SKM-1 (cell line): Measurements from ENCODE around the gene TAS2R50.

ENCODE experiments used
- DNase-seq: peaks from one replicate; lab custom pipeline; 2025; ENCODE audit not compliant: unreplicated experiment; lab: John Stamatoyannopoulos, UW

The TAS2R50 gene

DNA sequence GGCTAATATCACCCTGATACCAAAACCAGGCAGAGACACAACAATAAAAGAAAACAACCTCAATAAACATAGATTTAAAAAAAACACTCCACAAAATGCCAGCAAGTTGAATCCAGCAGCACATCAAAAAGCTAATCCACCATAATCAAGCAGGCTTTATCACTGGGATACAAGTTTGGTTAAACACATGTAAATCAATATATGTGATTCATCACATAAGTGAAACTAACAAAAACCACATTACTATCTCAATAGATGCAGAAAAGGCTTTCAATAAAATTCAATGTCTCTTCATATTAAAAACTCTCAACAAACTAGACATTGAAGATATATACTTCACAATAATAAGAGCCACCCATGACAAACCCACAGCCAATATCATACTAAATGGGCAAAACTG lies 30.6 kb downstream of the TAS2R50 start:
- DNase-seq, result no peak

GRCh38 chr12:10952645-10953044 lies 34.1 kb downstream of the TAS2R50 start:
- DNase-seq, result no peak

- DNase-seq, result no peak
These were observed 43.5 kb downstream of the TAS2R50 start for GRCh38 chr12:10943167-10943566.

DNA sequence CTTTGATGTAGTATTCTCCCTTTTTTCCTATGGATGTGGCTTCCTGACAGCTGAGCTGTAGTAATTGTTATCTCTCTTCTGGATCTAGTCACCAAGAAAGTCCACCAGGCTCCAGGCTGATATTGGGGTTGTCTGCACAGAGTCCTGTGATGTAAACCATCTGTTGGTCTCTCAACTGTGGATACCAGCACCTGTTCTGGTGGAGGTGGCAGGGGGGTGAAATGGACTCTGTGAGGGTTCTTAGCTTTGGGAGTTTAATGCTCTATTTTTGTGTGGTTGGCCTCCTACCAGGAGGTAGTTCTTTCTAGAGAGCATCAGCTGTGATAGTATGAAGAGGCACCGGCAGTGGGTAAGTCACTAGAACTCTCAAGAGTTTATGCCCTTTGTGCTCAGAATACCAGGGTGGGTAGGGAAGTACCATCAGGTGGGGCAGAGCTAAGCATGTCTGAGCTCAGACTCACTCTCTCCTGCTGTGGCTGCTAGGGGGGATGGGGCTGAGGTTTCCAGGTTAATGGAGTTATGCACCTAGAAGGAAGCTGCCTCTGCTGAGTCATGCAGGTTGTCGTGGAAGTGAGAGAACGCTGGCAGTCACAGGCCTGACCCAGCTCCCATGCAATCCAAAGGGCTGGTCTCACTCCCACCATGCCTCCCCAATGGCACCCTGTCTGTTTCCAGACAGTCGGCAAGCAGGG lies 44.6 kb downstream of the TAS2R50 start:
- no peak for DNase-seq

DNA sequence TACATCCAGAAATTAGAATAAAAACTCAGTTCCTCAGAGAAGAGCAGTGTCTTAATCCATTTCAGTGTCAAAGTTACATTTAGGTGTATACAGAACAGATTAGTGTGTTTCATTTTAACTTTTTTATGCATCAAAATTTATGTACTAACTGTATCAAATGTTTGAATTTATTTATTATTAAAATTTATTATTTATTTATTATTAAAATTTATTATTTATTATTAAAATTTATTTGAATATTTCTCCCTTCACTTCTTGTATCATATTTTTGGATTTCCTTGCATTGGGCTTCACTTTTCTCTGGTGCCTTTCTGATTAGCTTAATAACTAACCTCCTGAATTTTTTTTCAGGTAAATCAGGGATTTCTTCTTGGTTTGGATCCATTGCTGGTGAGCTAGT lies 45.3 kb downstream of the TAS2R50 start:
- no peak for DNase-seq

DNA sequence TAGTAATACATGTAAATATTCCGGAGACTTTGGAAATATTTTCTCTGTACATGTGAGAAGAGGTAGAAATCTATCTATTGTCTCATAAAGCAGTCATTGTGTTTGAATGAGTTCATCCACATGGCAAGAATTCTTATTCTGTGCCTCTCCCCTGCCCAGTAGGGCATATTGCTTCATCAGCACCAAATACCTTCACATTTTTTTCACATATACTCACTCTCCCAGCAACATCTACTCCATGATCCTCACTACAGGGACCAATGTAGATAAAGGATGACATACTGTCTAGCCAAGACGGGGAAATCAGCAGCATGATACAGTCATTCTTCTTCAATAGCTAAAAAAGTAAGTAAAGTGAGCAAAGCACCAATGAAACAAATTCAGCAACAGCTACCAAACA lies 46.3 kb downstream of the TAS2R50 start:
- DNase-seq, result no peak

GRCh38 chr12:10939163-10939562 lies 47.5 kb downstream of the TAS2R50 start, which contains the start of gene TAS2R14:
TAS2R14 (minus strand) TSS chr12:10939263; CDS start chr12:10939207, 56 bp downstream.
- DNase-seq, result no peak

DNA sequence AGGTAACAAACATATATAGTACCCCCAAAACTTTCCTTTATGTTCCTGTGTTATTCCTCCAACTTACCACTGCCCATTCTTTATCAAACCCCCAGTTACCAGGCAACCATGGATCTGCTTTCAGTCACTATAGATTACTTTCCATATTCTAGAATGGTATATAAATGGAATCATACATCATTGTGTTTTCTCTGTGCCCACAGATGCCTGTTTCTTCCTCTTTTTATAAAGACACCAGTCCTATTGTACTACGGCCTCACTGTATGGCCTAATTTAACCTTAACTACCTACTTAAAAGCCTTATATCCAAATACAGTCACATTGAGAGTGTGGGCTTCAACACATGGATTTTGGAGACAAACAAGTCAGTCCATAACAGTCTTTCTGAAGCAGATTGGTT lies 50.2 kb downstream of the TAS2R50 start:
- DNase-seq, result no peak
